Esophagus squamous epithelium (tissue), 4 donors: ENCODE data around the gene TTC9C.

Experiments used
- CTCF ChIP-seq, 6 experiments: fragments of 450-650 bp in 4 of 6; fragments of 200-600 bp in 2 of 6; sonication (generic) in 2 of 6; IDR thresholded peaks; one replicate each; pipeline ENCODE4 v1.5.1; 2016 to 2019; ENCODE audit warnings: antibody characterized with exemption in 6 of 6, mild to moderate bottlenecking in 4 of 6, moderate library complexity in 4 of 6
- POLR2A ChIP-seq, 4 donors: fragments of 450-650 bp; IDR thresholded peaks; one replicate each; pipeline ENCODE4 v1.6.1; 2017; ENCODE audit warnings: antibody characterized with exemption in 4 of 4, mild to moderate bottlenecking in 4 of 4, moderate library complexity in 3 of 4

- TF ChIP-seq POLR2A (IDR thresholded peaks at IDR 0.05) (peak in 3 of 4 donors; percentile 85 to 97 (median 90)), CTCF (IDR thresholded peaks at IDR 0.05) (peak in 2 of 6 experiments; percentile 2 to 8)
These were observed 968 bp upstream of the TTC9C start, which contains the start of gene HNRNPUL2 for GRCh38 chr11:62727165-62727871.
